Measurements from ENCODE around the gene ASPA. TPM values are rescaled to one million over a fixed set of nuclear protein-coding genes. Genes with fewer than 3 reads are reported as not detected.

Gene ASPA
- total and polyA plus RNA-seq, 10 of the 15 experiments (the other 5 are each of a cell fraction or from before 2014, with no cell fraction given) = 0.04 to 0.30 TPM; not detected in 8

DNA sequence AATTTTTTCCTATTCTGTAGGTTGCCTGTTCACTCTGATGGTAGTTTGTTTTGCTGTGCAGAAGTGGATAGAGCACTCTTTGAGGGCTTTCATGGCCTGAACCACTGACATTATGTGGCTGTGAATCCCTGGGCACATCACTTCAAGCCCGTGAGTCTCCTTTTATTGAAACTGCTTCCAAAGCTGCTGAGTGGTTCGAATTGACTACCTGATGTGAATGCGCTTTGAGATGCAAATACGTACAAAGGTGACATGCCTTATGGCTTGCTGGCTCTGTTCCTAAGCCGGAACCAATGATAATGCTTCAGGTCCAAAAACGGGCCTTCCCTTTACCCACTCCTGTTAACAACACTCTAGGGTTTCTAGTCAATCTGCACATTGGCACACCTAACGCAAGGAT lies 34.3 kb downstream of the ASPA start:
- intact Hi-C loops (cut with micrococcal nuclease; ENCODE audit: unreplicated experiment) (no loop called here), in situ Hi-C loops (cut with MboI) (no loop called here)
- FAIRE-seq (no peak), ATAC-seq (no peak), DNase-seq (ENCODE audit: low read depth, low spot score) (no peak)
- Histone ChIP-seq H2AFZ (ENCODE audit: control insufficient read depth, low read depth, low read length) (no peak overlapping the region), H3K4me1 (ENCODE audit: control insufficient read depth, insufficient read depth, low read length) (no peaks in the 10 kb centered on the region), H3K27me3 (replicated peaks in 1 of 2; ENCODE audit: control insufficient read depth in 2 of 2, insufficient read depth in 2 of 2, low read length in 1 of 2) (no peaks in the 10 kb centered on the region), H3K27ac (ENCODE audit: control insufficient read depth, insufficient read depth) (no peak overlapping the region), H3K9ac (ENCODE audit: control insufficient read depth, insufficient read depth, low read length) (no peak overlapping the region), H3K9me3 (replicated peaks; ENCODE audit: control insufficient read depth, insufficient read depth, low read length) (no peaks in the 10 kb centered on the region), H3K79me2 (ENCODE audit: control insufficient read depth, insufficient read depth, low read length) (no peaks in the 10 kb centered on the region), H3K36me3 (ENCODE audit: control insufficient read depth in 2 of 2, insufficient read depth in 2 of 2, low read length in 1 of 2) (no peaks in the 10 kb centered on the region; a peak in 1 of 4 replicates), H3K4me3 (no peak overlapping the region), H3K4me2 (ENCODE audit: control insufficient read depth, insufficient read depth) (no peak overlapping the region), H4K20me1 (ENCODE audit: control insufficient read depth, insufficient read depth) (no peaks in the 10 kb centered on the region)
- POLR2A ChIA-PET = no interaction called here
- TF ChIP-seq MEF2A (IDR thresholded peaks at IDR 0.05; ENCODE audit: insufficient read depth, low read depth, low read length) (no peak), SREBF1 (IDR thresholded peaks at IDR 0.05; ENCODE audit: low read length) (no peak), RCOR1 (conservative IDR thresholded peaks at IDR 0.05; ENCODE audit: low read depth, low read length) (no peak), JUNB (IDR thresholded peaks at IDR 0.05) (no peak), POU2F2 (IDR thresholded peaks at IDR 0.05; ENCODE audit: borderline replicate concordance, low read depth, low read length) (no peak), HCFC1 (IDR thresholded peaks at IDR 0.05; ENCODE audit: low read length) (no peak), SUZ12 (IDR thresholded peaks at IDR 0.05; ENCODE audit: unreplicated experiment) (no peak), SREBF2 (IDR thresholded peaks at IDR 0.05; ENCODE audit: low read length) (no peak), ZNF24 (IDR thresholded peaks at IDR 0.05) (no peak), RFX5 (IDR thresholded peaks at IDR 0.05; ENCODE audit: low read depth, low read length) (no peak), GATAD2B (conservative IDR thresholded peaks at IDR 0.05; ENCODE audit: low read depth) (no peak)
- TF ChIP-seq, protein P1, sequence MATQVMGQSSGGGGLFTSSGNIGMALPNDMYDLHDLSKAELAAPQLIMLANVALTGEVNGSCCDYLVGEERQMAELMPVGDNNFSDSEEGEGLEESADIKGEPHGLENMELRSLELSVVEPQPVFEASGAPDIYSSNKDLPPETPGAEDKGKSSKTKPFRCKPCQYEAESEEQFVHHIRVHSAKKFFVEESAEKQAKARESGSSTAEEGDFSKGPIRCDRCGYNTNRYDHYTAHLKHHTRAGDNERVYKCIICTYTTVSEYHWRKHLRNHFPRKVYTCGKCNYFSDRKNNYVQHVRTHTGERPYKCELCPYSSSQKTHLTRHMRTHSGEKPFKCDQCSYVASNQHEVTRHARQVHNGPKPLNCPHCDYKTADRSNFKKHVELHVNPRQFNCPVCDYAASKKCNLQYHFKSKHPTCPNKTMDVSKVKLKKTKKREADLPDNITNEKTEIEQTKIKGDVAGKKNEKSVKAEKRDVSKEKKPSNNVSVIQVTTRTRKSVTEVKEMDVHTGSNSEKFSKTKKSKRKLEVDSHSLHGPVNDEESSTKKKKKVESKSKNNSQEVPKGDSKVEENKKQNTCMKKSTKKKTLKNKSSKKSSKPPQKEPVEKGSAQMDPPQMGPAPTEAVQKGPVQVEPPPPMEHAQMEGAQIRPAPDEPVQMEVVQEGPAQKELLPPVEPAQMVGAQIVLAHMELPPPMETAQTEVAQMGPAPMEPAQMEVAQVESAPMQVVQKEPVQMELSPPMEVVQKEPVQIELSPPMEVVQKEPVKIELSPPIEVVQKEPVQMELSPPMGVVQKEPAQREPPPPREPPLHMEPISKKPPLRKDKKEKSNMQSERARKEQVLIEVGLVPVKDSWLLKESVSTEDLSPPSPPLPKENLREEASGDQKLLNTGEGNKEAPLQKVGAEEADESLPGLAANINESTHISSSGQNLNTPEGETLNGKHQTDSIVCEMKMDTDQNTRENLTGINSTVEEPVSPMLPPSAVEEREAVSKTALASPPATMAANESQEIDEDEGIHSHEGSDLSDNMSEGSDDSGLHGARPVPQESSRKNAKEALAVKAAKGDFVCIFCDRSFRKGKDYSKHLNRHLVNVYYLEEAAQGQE (IDR thresholded peaks at IDR 0.05; ENCODE audit: low read depth, low read length) = no peak
- BruUV-seq (replicated peaks) = no TSS peak
- SMC1A ChIA-PET (ENCODE audit: uncharacterized antibody, unreplicated experiment) = no interaction called here
- 67% methylated on average over 7 of the region's 7 CpGs for WGBS (ENCODE audit: insufficient coverage, insufficient replicate concordance, low lambda C conversion rate, missing lambda C conversion rate)
- CTCF ChIA-PET = no interaction called here
- RAD21 ChIA-PET (ENCODE audit: unreplicated experiment) = no interaction called here

All from GM12878 (cell line).